HG02943 (cell line): ENCODE measurements around the gene ACVR1B.
A peak's percentile ranks its signal among the peaks of the same experiment; 100 is the strongest.

Source experiments
- ATAC-seq: cut with Tn5 transposase; IDR thresholded peaks from one replicate; pipeline ENCODE4 v1.9.1; 2021; ENCODE audit warnings: mild to moderate bottlenecking, low read depth, moderate library complexity; ENCODE audit not compliant: unreplicated experiment

Gene ACVR1B

DNA sequence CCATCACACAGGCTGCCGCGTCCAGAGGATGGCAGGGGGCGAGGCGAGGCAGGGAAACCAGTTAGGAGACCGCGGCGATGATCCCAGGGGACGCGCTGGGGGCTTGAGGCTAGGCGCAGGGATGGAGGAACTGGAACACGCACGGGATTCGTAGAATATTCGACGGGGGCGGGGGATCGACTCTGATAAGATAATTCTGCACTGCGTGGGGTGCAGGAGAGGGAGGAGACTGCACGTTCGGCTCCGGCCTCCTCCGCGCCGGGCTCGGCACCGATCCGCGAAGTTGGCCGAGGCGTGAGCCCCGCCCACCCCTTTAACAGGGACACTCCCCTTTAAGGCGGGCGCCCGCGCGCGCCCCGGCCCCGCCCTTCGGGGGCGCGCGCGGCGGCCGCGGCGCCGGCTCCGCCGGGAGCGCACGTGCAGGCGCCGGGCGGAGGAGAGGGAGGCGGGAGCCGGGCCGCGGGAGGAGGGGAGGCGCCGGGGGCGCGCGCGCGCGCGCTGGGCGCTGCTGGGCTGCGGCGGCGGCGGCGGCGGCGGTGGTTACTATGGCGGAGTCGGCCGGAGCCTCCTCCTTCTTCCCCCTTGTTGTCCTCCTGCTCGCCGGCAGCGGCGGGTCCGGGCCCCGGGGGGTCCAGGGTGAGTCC, at the start of gene ACVR1B:
TSS of gene ACVR1B (plus strand) at position 501 of the 644 bp plus-strand sequence. CDS start at position 546, 45 bp downstream.
- peak; percentile 78 for ATAC-seq

- ATAC-seq: no peak
These were observed 49.6 kb upstream of the ACVR1B start for GRCh38 chr12:51901881-51902280.

GRCh38 chr12:51904951-51905470, 46.5 kb upstream of the ACVR1B start:
- ATAC-seq: no peak

DNA sequence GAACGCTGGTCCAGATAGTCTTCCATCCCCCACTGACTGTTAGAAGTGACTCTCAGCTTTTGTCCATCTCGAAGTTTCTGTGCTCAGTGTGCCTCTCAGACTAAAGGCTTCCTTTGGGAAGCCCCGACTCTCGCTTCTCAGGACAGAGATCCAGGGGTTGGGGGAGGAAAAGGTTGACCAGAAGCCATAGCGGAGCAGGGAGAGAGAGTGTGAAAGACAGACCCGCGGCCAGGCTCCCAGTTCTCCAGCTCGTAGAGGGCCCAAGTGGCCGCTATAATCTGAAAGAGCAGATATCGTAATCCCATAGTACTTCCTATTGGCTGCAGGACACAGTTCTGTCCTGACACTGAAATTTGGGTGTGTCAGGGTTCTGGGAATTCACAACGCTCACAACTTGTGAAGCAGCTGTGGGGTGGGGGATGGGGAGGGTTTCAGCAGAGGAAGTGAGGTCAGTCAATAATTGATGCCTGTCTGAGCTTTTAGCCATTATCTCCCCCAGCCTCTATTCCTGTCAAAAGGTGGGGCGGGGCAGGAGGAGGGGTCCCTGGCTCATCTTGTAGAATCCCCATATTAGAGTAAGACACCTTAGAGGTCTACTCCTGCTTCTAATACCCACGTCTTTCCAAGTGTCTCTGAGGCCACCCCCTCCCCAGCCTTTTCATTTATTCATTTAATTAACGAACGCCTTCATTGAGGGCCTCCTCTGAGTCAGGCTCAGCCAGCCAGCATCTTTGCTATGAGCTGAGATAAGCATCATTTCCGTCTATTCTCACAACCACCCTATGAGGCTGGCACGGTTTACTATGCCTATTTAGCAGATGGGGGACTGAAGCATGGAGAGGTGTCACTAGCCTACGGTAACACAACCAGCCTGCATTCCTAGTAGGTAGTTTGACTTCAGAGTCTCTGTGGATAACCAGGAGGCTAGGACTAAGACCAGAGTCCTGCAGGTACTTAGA, 45.7 kb upstream of the ACVR1B start:
- no peak for ATAC-seq

GRCh38 chr12:51906430-51907082, 44.9 kb upstream of the ACVR1B start:
- no peak for ATAC-seq

DNA sequence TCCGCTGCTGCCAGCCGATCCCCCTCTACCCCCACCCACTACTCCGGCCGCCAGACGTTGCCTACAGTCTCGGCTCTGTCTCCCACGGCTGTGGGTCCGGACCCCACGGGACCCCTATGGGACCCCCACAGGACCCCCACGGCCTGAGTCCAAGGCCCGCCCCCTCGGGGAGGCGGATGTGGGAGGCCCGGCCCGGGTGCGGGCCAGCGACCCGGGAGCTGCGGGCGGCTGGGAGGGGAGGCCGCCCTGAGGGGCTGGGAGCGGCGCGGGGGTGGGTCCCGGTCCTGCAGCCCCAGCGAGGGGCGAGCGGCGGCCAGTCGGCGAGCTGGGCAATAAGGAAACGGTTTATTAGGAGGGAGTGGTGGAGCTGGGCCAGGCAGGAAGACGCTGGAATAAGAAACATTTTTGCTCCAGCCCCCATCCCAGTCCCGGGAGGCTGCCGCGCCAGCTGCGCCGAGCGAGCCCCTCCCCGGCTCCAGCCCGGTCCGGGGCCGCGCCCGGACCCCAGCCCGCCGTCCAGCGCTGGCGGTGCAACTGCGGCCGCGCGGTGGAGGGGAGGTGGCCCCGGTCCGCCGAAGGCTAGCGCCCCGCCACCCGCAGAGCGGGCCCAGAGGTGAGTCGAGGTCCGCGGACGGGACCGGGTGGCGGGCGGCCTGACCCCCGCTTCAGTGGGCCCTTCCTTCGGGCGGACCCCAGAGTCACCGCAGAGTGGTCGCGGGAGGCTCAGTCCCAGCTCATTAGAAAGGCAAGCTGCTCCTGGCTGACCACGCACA, 44.2 kb upstream of the ACVR1B start, which contains the start of gene ACVRL1:
TSS of gene ACVRL1 (plus strand) at position 422 of the 773 bp plus-strand sequence. CDS start 4,971 bp downstream, outside the sequence.
- ATAC-seq: no peak

DNA sequence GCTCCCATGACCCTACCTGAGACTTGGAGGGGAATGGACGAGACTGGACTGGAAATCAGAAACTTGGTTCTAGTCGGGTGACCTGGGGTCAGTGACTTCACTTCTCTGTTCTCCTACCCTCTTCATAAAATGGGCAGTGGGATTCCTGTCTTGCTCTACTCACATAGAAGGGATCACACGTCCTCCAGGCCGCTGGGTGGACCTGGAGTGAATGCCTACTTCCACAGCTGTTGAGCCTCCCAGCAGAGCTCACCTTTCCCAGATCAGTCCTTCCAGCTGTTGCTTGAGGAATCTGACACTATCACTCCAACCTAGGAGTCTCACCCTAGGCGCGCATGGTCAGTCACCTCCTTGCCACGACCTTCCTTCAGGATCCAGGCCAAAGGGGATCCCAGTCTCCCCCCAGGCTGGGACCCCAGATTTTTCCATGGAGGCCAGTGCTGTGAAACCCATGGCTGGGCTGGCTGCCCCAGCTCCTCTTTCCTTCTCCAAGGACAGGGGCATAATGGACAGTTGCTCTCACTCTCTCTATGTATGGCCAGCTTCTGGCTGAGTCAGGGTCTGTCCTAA, 43.6 kb upstream of the ACVR1B start:
- no peak for ATAC-seq

- ATAC-seq: no peak
These were observed 42.5 kb upstream of the ACVR1B start for GRCh38 chr12:51908876-51909592.

GRCh38 chr12:51910168-51910567, 41.3 kb upstream of the ACVR1B start:
- ATAC-seq: no peak

DNA sequence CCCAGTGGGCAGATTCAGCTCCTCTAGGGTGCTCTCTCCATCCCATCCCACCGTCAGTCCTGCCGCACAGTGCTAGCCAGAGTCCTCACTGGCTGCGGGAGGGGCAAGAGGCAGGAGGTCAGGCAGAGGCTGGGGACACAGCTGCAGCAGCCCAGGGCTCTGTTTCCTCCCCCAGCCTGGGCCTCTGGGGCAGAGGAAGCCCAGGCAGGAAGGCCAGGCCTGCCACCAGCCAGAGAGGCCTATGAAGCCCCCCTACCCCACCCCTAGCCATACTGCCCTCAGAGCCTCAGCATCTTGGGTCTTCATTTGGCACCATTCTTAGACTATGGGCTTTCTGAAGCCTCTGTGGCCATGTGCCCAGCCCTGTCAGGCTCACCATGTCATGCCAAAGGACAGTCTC, 40.8 kb upstream of the ACVR1B start:
- ATAC-seq: no peak

GRCh38 chr12:51911307-51911706, 40.2 kb upstream of the ACVR1B start:
- ATAC-seq: no peak

DNA sequence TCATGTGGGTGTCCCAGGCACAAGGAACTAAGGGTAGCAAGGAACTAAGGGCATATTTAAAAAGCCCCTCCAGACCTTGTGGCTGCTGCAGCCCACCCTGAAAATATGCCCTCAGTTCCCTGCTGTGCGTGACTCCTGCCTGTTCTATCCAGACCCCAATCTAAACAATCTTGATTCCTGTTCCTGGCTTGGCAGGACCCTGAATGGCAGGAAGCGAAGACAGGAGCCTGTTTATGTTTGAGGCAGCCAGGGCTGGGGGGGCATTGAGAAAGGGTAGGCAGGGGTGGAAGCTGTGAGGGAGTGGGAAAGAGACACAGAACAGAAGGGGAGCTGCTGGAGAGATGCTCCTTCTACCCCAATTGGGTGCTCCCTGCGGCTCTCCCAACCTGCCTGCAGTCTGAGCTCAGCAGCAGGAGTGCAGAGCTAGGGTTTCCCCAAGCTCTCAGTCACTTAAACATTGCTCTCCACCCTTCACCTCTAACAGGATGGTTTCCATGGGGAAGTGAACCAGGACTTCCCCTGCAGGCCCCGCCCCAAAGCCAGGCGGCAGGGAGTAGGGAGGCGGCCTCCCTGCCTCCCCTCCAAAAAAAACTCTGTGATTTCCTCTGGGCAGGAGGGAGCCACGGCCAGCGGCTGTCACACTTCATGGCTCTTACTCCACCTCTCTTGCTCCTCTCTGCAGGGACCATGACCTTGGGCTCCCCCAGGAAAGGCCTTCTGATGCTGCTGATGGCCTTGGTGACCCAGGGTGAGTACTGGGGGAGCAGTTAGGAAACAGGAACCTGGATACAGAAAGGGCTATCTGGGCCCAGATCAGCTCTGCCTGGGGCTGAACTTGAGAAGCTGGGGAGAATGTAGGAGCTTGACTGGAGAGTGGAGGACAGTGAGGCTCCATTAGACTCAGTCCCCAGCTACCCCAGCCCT, 39.4 kb upstream of the ACVR1B start:
- ATAC-seq: no peak

DNA sequence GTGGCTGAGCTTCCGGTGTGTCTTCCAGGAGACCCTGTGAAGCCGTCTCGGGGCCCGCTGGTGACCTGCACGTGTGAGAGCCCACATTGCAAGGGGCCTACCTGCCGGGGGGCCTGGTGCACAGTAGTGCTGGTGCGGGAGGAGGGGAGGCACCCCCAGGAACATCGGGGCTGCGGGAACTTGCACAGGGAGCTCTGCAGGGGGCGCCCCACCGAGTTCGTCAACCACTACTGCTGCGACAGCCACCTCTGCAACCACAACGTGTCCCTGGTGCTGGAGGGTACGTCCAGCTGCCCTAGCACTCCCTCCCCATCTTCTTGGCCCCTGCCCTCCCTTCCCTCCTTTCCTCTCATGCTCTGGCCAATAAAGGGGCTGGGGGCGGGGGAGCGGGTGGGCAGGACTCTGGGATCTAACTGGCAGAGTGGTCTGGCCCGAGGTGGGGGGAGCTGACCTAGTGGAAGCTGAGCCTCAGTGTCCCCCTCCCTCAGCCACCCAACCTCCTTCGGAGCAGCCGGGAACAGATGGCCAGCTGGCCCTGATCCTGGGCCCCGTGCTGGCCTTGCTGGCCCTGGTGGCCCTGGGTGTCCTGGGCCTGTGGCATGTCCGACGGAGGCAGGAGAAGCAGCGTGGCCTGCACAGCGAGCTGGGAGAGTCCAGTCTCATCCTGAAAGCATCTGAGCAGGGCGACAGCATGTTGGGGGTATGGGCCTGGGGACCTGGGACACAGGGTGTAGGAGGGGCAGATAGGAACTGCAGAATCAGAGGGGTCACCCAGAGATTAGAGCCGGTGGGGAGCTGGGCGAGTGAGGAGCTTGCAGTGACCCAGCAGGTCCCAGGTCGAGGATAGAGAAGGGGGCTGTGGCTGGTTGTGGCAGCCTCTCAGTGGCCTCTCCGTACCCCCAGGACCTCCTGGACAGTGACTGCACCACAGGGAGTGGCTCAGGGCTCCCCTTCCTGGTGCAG, 38.1 kb upstream of the ACVR1B start:
- no peak for ATAC-seq

DNA sequence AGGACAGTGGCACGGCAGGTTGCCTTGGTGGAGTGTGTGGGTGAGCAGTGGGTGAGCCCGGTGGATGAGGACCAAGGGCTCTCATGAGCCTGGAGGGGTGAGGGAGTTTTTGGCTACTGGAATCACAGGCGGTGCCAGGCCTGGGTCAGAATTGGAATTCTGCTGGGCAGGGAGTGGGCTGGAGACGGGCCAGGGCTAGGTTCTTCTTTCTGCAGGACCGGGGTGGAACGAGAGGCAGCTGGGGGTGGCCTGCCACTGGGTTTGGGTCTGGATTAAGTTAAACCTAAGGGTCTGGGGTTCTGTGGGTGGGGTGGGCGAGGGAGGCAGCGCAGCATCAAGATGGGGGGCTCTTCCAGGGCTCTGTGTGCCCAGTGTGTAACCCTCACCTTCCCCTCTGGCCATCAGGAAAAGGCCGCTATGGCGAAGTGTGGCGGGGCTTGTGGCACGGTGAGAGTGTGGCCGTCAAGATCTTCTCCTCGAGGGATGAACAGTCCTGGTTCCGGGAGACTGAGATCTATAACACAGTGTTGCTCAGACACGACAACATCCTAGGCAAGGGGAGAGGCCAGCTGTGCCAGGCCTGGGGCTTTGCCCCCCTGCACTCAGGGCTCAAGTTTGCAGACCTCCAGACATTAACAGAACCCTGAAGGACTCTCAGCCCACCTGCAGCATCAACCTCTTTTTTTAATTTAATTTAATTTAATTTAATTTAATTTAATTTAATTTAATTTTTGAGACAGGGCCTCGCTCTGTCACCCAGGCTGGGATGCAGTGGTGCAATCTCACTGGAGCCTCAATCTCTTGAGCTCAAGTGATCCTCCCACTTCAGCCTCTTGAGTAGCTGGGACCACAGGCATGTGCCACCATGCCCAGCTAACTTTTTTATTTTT, 37.2 kb upstream of the ACVR1B start:
- no peak for ATAC-seq

GRCh38 chr12:51915003-51915625, 36.4 kb upstream of the ACVR1B start:
- no peak for ATAC-seq
